ENCODE results near the gene CACNA1G. TPM values are rescaled to one million over a fixed set of nuclear protein-coding genes. Genes with fewer than 3 reads are reported as not detected.

The CACNA1G gene
- total RNA-seq, 1 donor from 2014 or later = not detected

DNA sequence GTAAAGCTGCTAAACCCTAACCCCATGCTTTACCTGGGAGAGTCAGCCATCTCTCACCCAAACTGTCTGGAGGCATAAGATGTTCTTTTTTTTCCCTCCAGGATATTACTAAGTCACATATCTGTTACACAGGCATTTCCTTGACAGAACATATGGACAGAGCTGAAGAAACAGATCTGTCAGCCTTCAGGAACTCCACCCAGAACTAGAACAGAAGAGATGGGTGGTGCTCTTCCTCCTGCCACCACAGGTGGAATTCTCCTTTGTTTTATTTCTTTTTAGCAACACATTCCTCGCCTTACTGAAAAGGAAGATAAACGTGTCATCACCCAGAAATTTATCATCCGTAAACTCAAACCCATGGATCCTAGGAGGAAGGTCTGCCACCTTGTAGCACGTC is 43.5 kb upstream of the CACNA1G start:
- Histone ChIP-seq H3K4me3 (ENCODE audit: low read depth, low read length) (no peak overlapping the region), H3K36me3 (ENCODE audit: control insufficient read depth, insufficient read depth, low read length) (no peaks in the 10 kb centered on the region), H3K27me3 (ENCODE audit: control insufficient read depth, insufficient read depth, low read length) (no peaks in the 10 kb centered on the region)
- no peak for DNase-seq (ENCODE audit: low read depth)
- TF ChIP-seq, protein P1, sequence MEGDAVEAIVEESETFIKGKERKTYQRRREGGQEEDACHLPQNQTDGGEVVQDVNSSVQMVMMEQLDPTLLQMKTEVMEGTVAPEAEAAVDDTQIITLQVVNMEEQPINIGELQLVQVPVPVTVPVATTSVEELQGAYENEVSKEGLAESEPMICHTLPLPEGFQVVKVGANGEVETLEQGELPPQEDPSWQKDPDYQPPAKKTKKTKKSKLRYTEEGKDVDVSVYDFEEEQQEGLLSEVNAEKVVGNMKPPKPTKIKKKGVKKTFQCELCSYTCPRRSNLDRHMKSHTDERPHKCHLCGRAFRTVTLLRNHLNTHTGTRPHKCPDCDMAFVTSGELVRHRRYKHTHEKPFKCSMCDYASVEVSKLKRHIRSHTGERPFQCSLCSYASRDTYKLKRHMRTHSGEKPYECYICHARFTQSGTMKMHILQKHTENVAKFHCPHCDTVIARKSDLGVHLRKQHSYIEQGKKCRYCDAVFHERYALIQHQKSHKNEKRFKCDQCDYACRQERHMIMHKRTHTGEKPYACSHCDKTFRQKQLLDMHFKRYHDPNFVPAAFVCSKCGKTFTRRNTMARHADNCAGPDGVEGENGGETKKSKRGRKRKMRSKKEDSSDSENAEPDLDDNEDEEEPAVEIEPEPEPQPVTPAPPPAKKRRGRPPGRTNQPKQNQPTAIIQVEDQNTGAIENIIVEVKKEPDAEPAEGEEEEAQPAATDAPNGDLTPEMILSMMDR (IDR thresholded peaks at IDR 0.05; ENCODE audit: insufficient read depth, low read length, poor library complexity, severe bottlenecking) = no peak

DNA sequence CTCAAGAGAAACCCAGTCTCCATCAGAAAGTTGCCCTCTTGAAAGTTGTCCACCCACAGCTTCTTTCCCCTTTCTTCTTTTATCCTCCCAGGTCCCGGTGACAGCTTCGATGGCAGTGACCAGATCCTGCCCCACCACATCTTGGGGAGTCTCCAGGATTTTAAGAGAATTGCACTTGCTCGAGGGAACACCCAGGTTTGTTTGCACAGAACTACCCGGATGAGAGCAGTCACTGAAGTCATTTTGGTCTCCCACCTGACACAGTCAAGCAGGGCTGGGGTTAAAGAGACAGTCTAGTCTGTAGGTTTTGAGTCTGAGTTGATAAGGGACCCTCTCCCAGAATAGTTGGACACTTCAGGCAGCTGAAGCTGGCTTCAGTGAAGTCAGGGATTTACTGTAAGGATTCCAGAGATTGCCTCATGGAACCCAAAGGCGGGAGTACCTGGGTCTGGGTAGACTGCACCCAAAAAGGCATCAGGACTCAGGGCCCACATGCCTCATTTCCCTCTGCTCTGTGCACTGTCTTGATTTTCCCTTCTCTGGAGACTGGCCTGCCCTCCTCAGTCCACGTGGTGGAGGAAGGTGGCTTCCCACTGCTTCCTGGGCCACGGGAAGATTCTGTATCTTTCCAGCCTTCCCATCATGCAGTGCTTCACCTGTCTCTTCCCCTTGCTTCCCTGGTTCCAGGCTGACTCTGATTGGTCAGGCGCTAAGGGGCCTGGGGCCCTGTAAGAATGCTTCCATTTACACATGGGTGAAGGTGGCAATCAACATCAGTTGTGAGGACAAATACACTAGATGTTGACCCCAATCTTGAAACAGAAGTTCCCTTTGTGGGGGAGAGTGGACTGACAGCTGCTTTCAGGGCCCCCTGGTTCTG is 42.8 kb upstream of the CACNA1G start:
- Histone ChIP-seq H3K27me3 (ENCODE audit: control insufficient read depth, insufficient read depth, low read length) (no peaks in the 10 kb centered on the region), H3K36me3 (ENCODE audit: control insufficient read depth, insufficient read depth, low read length) (no peaks in the 10 kb centered on the region), H3K4me3 (ENCODE audit: low read depth, low read length) (no peak overlapping the region)

DNA sequence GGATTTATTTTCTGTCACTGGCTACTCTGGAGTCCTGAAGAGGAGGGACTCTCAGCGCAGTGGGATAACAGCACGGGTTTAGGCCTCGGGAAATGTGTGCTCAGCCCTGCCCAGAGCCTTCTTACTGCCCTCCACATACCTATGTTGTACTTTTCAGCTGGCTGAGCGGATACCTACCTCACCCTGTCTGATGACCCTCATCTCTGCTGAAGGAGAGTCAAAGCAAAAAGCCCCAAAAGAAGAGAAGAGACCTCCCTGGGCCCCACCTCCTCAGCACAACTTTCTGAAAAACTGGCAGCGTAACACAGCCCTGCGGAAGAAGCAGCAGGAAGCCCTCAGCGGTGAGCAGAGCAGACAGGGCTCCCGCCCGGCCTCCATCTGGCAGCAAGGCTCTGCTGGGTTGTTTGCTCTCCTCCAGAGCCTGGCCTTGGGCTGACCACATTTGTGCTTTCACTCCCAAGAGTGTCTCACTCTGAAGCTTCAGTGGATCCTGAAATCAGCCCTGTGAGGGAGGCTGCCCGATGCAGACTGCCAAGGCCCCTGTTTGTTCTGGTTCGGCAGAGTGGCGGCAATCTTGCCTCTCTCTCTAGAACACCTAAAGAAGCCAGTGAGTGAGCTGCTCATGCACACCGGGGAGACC is 42.0 kb upstream of the CACNA1G start:
- Histone ChIP-seq H3K4me3 (ENCODE audit: low read depth, low read length) (no peak overlapping the region), H3K36me3 (ENCODE audit: control insufficient read depth, insufficient read depth, low read length) (no peaks in the 10 kb centered on the region), H3K27me3 (ENCODE audit: control insufficient read depth, insufficient read depth, low read length) (no peaks in the 10 kb centered on the region)
- TF ChIP-seq, protein P1 (IDR thresholded peaks at IDR 0.05; ENCODE audit: insufficient read depth, low read length, poor library complexity, severe bottlenecking) = no peak
- DNase-seq (ENCODE audit: low read depth) = no peak

More for the DNA sequence above, 42.8 kb upstream of the CACNA1G start:
- TF ChIP-seq, protein P1 (IDR thresholded peaks at IDR 0.05; ENCODE audit: insufficient read depth, low read length, poor library complexity, severe bottlenecking) = no peak
- DNase-seq (ENCODE audit: low read depth) = no peak

DNA sequence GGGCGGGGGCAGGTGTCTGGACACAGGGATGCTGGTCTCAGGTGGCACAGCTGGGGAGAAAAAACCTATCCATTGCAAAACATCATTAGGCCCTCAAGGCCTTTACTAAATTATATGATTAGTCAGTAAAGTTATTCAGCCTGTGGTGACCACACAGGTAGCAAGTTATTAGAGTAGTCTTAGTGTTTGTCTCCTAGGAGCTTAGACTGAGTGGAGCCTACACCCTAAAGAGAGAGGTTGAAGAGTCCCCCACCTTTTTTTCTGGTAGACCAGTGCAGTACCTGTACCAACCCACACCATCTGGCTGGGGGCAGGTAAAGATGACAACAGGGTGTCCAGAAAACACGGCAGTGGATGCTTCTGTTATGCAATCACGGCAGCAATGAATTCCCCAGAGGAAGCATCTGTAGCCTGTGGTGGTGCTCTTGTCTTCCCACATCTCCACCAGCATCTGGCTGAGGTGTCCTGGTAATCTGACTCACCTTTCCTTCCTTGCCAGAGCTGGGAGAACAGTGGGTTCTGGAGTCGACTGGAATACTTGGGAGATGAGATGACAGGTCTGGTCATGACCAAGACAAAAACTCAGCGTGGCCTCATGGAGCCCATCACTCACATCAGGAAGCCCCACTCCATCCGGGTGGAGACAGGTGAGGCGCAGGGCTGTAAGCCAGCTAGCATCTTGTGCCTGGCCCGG is 41.2 kb upstream of the CACNA1G start:
- no peak for DNase-seq (ENCODE audit: low read depth)
- Histone ChIP-seq H3K27me3 (ENCODE audit: control insufficient read depth, insufficient read depth, low read length) (no peaks in the 10 kb centered on the region), H3K36me3 (ENCODE audit: control insufficient read depth, insufficient read depth, low read length) (no peaks in the 10 kb centered on the region), H3K4me3 (ENCODE audit: low read depth, low read length) (no peak overlapping the region)
- TF ChIP-seq, protein P1 (IDR thresholded peaks at IDR 0.05; ENCODE audit: insufficient read depth, low read length, poor library complexity, severe bottlenecking) = no peak

DNA sequence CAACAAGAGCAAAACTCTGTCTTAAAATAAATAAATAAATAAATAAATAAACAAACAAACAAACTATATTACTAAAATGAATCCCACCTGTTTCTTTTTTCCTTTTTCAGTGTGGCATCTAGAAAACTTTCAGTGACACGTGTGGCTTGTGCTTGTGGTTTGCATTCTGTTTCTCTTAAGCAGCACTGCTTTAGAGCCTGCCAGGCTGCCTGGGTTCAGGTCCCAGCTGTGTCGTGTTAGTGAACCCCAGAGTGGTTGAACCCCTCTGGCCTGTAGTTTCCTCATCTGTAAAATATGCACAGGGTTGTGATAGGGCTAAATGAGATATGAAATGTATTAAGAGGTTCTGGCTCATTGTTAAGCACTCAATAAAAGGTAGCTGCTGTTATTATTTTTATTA is 40.0 kb upstream of the CACNA1G start:
- no peak for DNase-seq (ENCODE audit: low read depth)
- no peaks in the 10 kb centered on the region for H3K36me3 ChIP-seq (ENCODE audit: control insufficient read depth, insufficient read depth, low read length)
- TF ChIP-seq, protein P1 (IDR thresholded peaks at IDR 0.05; ENCODE audit: insufficient read depth, low read length, poor library complexity, severe bottlenecking) = no peak
- H3K4me3 ChIP-seq (ENCODE audit: low read depth, low read length) = no peak overlapping the region
- peaks cover 2% of the 10 kb centered on the region for H3K27me3 ChIP-seq (ENCODE audit: control insufficient read depth, insufficient read depth, low read length)
